Endodermal cell (in vitro differentiated cells): Measurements from ENCODE around the gene ATOH8. TPM values are rescaled to one million over a fixed set of nuclear protein-coding genes. Genes with fewer than 3 reads are reported as not detected.

Experiments used
- DNase-seq: peaks from one replicate; pipeline ENCODE4 v3.0.0-alpha.2; 2017
- H3K27ac ChIP-seq: 2 replicates; pipeline ENCODE4 v1.5.1; 2013; ENCODE audit warnings: mild to moderate bottlenecking, low read depth, low read length, moderate library complexity
- H3K27me3 ChIP-seq: 2 replicates; pipeline ENCODE4 v1.6.1; 2013; ENCODE audit warnings: mild to moderate bottlenecking, low read length, moderate library complexity; ENCODE audit not compliant: insufficient read depth, control insufficient read depth, poor library complexity, severe bottlenecking
- H3K36me3 ChIP-seq: 2 replicates; pipeline ENCODE4 v1.7.0; 2013; ENCODE audit warnings: mild to moderate bottlenecking, low read length, moderate library complexity; ENCODE audit not compliant: control insufficient read depth, insufficient read depth
- H3K4me1 ChIP-seq: one replicate; pipeline ENCODE4 v1.7.0; 2013; ENCODE audit warnings: low read length; ENCODE audit not compliant: control insufficient read depth, insufficient read depth
- H3K4me3 ChIP-seq: 2 replicates; pipeline ENCODE4 v1.5.1; 2013; ENCODE audit warnings: mild to moderate bottlenecking, low read length, moderate library complexity
- H3K9ac ChIP-seq: 2 replicates; pipeline ENCODE4 v1.6.1; 2013; ENCODE audit warnings: mild to moderate bottlenecking, low read length, moderate library complexity; ENCODE audit not compliant: poor library complexity, severe bottlenecking; ENCODE audit errors: extremely low read depth
- H3K9me3 ChIP-seq: 2 replicates; pipeline ENCODE4 v1.6.1; 2013; ENCODE audit warnings: mild to moderate bottlenecking, low read length, moderate library complexity; ENCODE audit not compliant: control insufficient read depth
- H3K27ac Mint-ChIP-seq: 2 replicates; pipeline ENCODE4 v1.8.0; 2020; ENCODE audit warnings: mixed read lengths
- H3K27me3 Mint-ChIP-seq: 2 replicates; pipeline ENCODE4 v1.8.0; 2021; ENCODE audit warnings: mild to moderate bottlenecking, mixed read lengths; ENCODE audit not compliant: insufficient read depth
- H3K36me3 Mint-ChIP-seq: 2 replicates; pipeline ENCODE4 v1.8.0; 2020; ENCODE audit warnings: low read depth, mixed read lengths
- H3K4me1 Mint-ChIP-seq: 2 replicates; pipeline ENCODE4 v1.8.0; 2020; ENCODE audit warnings: mixed read lengths
- H3K4me3 Mint-ChIP-seq: 2 replicates; pipeline ENCODE4 v1.8.0; 2020; ENCODE audit warnings: mild to moderate bottlenecking, moderate library complexity, mixed read lengths
- H3K9me3 Mint-ChIP-seq: 2 replicates; pipeline ENCODE4 v1.8.0; 2020; ENCODE audit warnings: mild to moderate bottlenecking, mixed read lengths
- CTCF ChIP-seq: fragments of 200-600 bp; sonication (generic); conservative IDR thresholded peaks from 2 replicates; pipeline ENCODE4 v1.5.0; 2021; ENCODE audit warnings: antibody characterized with exemption, mild to moderate bottlenecking
- WGBS, 2 experiments: methylation state at CpG; one replicate each; pipeline versions ENCODE4 v1.1.5 to v1.1.7; 2013; ENCODE audit warnings: missing lambda C conversion rate in 2 of 2, mixed read lengths in 1 of 2; ENCODE audit not compliant: insufficient coverage in 1 of 2, insufficient read length in 1 of 2; 5-methylcytosine and 5-hydroxymethylcytosine counted together
- total RNA-seq, 2 donors: library from RNA; stranded (reverse); fragmentation: NEBNext Ultra II Directional in 1 of 2; extraction: Animal tissue kit (Norgen Biotek cat#: 25700) in 1 of 2; gene quantifications; 2 replicates in 1 of 2; 3 replicates in 1 of 2; pipeline ENCODE4 v1.2.1, GENCODE V29; 2021

ATOH8 gene
- total RNA-seq, 2 donors from 2014 or later: 1.3 to 1.6 TPM

GRCh38 chr2:85727798-85728197 is 26.0 kb upstream of the ATOH8 start:
- Histone ChIP-seq H3K9ac (no peak overlapping the region), H3K27me3 (peaks cover 24% of the 10 kb centered on the region), H3K27ac (no peak overlapping the region), H3K36me3 (no peaks in the 10 kb centered on the region), H3K9me3 (no peaks in the 10 kb centered on the region), H3K4me3 (no peak overlapping the region), H3K4me1 (no peaks in the 10 kb centered on the region)
- DNase-seq: no peak
- Mint-ChIP-seq H3K9me3 (no peaks in the 10 kb centered on the region), H3K27ac (no peak overlapping the region), H3K36me3 (no peaks in the 10 kb centered on the region), H3K27me3 (peaks cover 21% of the 10 kb centered on the region), H3K4me1 (peaks cover 7% of the 10 kb centered on the region), H3K4me3 (no peak overlapping the region)
- 91 to 92% methylated on average over 4 to 10 of the region's 10 CpGs for WGBS, 2 experiments
- TF ChIP-seq CTCF: no peak

- Mint-ChIP-seq H3K9me3 (no peaks in the 10 kb centered on the region), H3K4me3 (no peak overlapping the region), H3K27ac (no peak overlapping the region), H3K4me1 (peaks cover 7% of the 10 kb centered on the region), H3K36me3 (no peaks in the 10 kb centered on the region), H3K27me3 (peaks cover 24% of the 10 kb centered on the region)
- H3K9me3 ChIP-seq: no peaks in the 10 kb centered on the region
- no peaks in the 10 kb centered on the region for H3K36me3 ChIP-seq
- TF ChIP-seq CTCF: no peak
- 92 to 100% methylated on average over 1 to 5 of the region's 5 CpGs for WGBS, 2 experiments
- H3K27me3 ChIP-seq: peaks cover 24% of the 10 kb centered on the region
- H3K4me1 ChIP-seq: no peaks in the 10 kb centered on the region
- H3K27ac ChIP-seq: no peak overlapping the region
- no peak for DNase-seq
- no peak overlapping the region for H3K9ac ChIP-seq
- H3K4me3 ChIP-seq: no peak overlapping the region
Measured at GRCh38 chr2:85728342-85728741, 25.4 kb upstream of the ATOH8 start.

DNA sequence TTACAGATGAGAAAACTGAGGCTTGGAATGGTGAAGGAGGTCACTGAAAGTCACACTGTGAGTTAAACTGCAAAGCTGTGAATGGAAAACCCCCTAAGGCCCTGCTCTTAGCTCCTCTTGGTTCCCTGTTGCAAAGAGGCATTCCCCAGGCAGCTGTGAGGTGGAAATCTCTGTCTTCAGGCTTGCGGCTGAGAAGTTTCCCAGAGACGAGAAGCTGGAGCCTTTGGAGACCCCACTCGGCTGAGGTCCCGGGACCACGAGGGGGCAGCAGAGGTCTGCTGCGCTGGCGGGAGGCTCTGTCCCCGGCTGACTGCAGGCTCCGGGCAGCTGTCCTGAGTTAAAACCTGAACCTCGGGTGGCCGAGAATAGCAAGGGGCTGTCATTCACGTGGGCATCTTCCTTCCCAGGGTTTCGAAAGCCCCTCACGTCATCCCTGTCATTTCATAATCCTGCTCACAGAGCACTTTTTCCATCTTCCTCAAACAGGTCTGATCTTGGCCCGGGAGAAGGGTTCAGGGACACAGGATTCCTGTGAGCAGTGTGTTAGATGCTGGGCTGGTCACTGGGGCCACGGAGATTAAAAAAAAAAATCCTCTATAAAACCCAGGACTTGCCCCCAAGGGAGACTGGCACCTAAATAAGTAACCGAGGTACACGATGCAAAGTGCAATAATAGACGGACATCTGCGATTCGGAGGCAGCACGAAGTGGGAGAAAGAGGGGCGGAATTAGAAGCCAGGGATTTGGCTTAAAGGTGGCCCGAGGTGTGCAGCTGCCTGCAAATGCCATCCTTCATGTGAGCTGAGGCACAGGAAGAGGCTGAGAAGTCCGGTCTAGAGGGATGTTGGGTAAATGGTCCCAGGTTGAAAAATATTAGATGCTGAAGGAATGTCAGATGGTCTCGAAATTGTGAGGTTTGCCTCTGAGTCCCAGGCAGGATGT is 24.6 kb upstream of the ATOH8 start:
- Histone ChIP-seq H3K4me3 (no peak overlapping the region), H3K27ac (no peak overlapping the region), H3K4me1 (no peaks in the 10 kb centered on the region), H3K27me3 (peaks cover 24% of the 10 kb centered on the region), H3K36me3 (no peaks in the 10 kb centered on the region), H3K9me3 (no peaks in the 10 kb centered on the region), H3K9ac (no peak overlapping the region)
- WGBS, 2 experiments: 47 to 52% methylated on average over 19 to 26 of the region's 26 CpGs
- no peaks in the 10 kb centered on the region for H3K36me3 Mint-ChIP-seq
- H3K4me3 Mint-ChIP-seq: no peak overlapping the region
- no peaks in the 10 kb centered on the region for H3K9me3 Mint-ChIP-seq
- DNase-seq: peak; percentile 97
- H3K27me3 Mint-ChIP-seq: peaks cover 25% of the 10 kb centered on the region
- H3K27ac Mint-ChIP-seq: no peak overlapping the region
- TF ChIP-seq CTCF: peak; percentile 99
- peaks cover 7% of the 10 kb centered on the region for H3K4me1 Mint-ChIP-seq
